CD4-positive, alpha-beta memory T cell (primary cell): ENCODE data around the gene CUEDC1. TPM values are rescaled to one million over a fixed set of nuclear protein-coding genes. Genes with fewer than 3 reads are reported as not detected.
A peak's percentile ranks its signal among the peaks of the same experiment; 100 is the strongest.

Source experiments
- CTCF ChIA-PET: fragments of 350-600 bp; sonication (Branson Sonifier 250); formaldehyde crosslinking; loops from one replicate; lab custom pipeline; 2021; ENCODE audit warnings: inconsistent platforms; ENCODE audit not compliant: partially characterized antibody; lab: Charles Lee
- POLR2A ChIA-PET: fragments of 350-600 bp; sonication (Branson Sonifier 250); formaldehyde crosslinking; loops from one replicate; lab custom pipeline; 2021; ENCODE audit not compliant: partially characterized antibody; lab: Charles Lee
- DNase-seq, 5 donors: peaks; one replicate each; pipeline versions ENCODE4 v3.0.0 to v3.0.0-alpha.2; 2020 to 2022; ENCODE audit warnings: mixed read lengths in 1 of 5
- H3K27ac ChIP-seq: one replicate; pipeline ENCODE4 v1.7.0; 2013; ENCODE audit warnings: low read depth, low read length
- H3K27me3 ChIP-seq: 2 replicates; pipeline ENCODE4 v1.7.0; 2013; ENCODE audit warnings: mild to moderate bottlenecking, low read length, moderate library complexity; ENCODE audit not compliant: insufficient read depth
- H3K36me3 ChIP-seq: 2 replicates; pipeline ENCODE4 v1.7.0; 2013; ENCODE audit warnings: mild to moderate bottlenecking, low read length, moderate library complexity; ENCODE audit not compliant: insufficient read depth
- H3K4me1 ChIP-seq: 2 replicates; pipeline ENCODE4 v1.7.0; 2013; ENCODE audit warnings: mild to moderate bottlenecking, low read length, moderate library complexity; ENCODE audit not compliant: insufficient read depth
- H3K4me3 ChIP-seq, 2 donors: one replicate each; pipeline ENCODE4 v1.7.0; 2013; ENCODE audit warnings: low read length in 2 of 2, mild to moderate bottlenecking in 1 of 2
- H3K9me3 ChIP-seq, 2 donors: one replicate each; pipeline ENCODE4 v1.7.0; 2013; ENCODE audit warnings: low read length in 2 of 2, control low read depth in 1 of 2; ENCODE audit not compliant: control insufficient read depth in 1 of 2
- H3K27ac Mint-ChIP-seq, 7 donors: one replicate each; pipeline ENCODE4 v1.8.0; 2020 to 2021; ENCODE audit warnings: mixed read lengths in 7 of 7, mild to moderate bottlenecking in 6 of 7, inconsistent platforms in 3 of 7, moderate library complexity in 3 of 7
- H3K27me3 Mint-ChIP-seq, 2 donors: one replicate each; pipeline ENCODE4 v1.8.0; 2020 to 2021; ENCODE audit warnings: mixed read lengths in 2 of 2
- H3K36me3 Mint-ChIP-seq, 2 donors: one replicate each; pipeline ENCODE4 v1.8.0; 2020 to 2021; ENCODE audit warnings: mixed read lengths in 2 of 2, inconsistent platforms in 1 of 2, mild to moderate bottlenecking in 1 of 2
- H3K4me1 Mint-ChIP-seq, 4 donors: one replicate each; pipeline ENCODE4 v1.8.0; 2020 to 2021; ENCODE audit warnings: mixed read lengths in 4 of 4, mild to moderate bottlenecking in 1 of 4
- H3K4me3 Mint-ChIP-seq, 8 donors: one replicate each; pipeline ENCODE4 v1.8.0; 2020 to 2021; ENCODE audit warnings: mixed read lengths in 8 of 8, mild to moderate bottlenecking in 7 of 8, moderate library complexity in 6 of 8, inconsistent platforms in 3 of 8
- H3K9me3 Mint-ChIP-seq, 8 donors: one replicate each; pipeline ENCODE4 v1.8.0; 2020 to 2021; ENCODE audit warnings: mixed read lengths in 8 of 8, mild to moderate bottlenecking in 5 of 8, inconsistent platforms in 3 of 8, moderate library complexity in 1 of 8
- intact Hi-C: fragments of 100-400 bp; cut with micrococcal nuclease; formaldehyde crosslinking; loops from one replicate; pipeline ENCODE4 v1.15.1; 2023
- polyA plus RNA-seq, 2 donors: library from polyadenylated mRNA; unstranded; fragments of 300-500 nt; fragmentation: Illumina TruSeq; gene quantifications; one replicate each; pipeline ENCODE4 v1.2.3, GENCODE V29; 2021
- total RNA-seq, 2 experiments: library from RNA; stranded (reverse); gene quantifications; one replicate each; pipeline ENCODE4 v1.2.3, GENCODE V29; 2021

The CUEDC1 gene
- total and polyA plus RNA-seq, 4 experiments from 2014 or later, result 0.61 to 0.90 TPM; not detected in 2

- H3K36me3 Mint-ChIP-seq, result no peaks in the 10 kb centered on the region
- Histone ChIP-seq H3K36me3 (no peaks in the 10 kb centered on the region), H3K9me3 (no peaks in the 10 kb centered on the region), H3K4me3 (no peak overlapping the region), H3K4me1 (peaks cover 10% of the 10 kb centered on the region), H3K27me3 (no peaks in the 10 kb centered on the region), H3K27ac (no peak overlapping the region)
- H3K4me1 Mint-ChIP-seq, result peaks cover 2 to 13% (median 8%) of the 10 kb centered on the region in 4 donors
- H3K4me3 Mint-ChIP-seq, result no peak overlapping the region
- H3K27me3 Mint-ChIP-seq, result peaks cover 0 to 4% of the 10 kb centered on the region in 2 donors
- no peak overlapping the region for H3K27ac Mint-ChIP-seq
- intact Hi-C loops, result no loop called here
- DNase-seq, result no peak
- peaks cover 0 to 4% (median 0%) of the 10 kb centered on the region in 8 donors for H3K9me3 Mint-ChIP-seq
- ChIA-PET POLR2A (no interaction called here), CTCF (interaction anchor here (1.3 to 3.2 kb wide), 2 partner anchors 10 to 26 kb away, joined by 3 to 10 read pairs; no protein-coding TSS in a partner anchor)
Observed at GRCh38 chr17:57867126-57867525, 88.1 kb downstream of the CUEDC1 start.

GRCh38 chr17:57866723-57867122 lies 88.5 kb downstream of the CUEDC1 start:
- H3K4me3 ChIP-seq, result no peak overlapping the region
- H3K27ac ChIP-seq, result no peak overlapping the region
- no peaks in the 10 kb centered on the region for H3K36me3 ChIP-seq
- no peaks in the 10 kb centered on the region for H3K36me3 Mint-ChIP-seq
- CTCF ChIA-PET, result interaction anchor here (1.3 to 3.2 kb wide), 2 partner anchors 10 to 26 kb away, joined by 3 to 10 read pairs; no protein-coding TSS in a partner anchor
- H3K27ac Mint-ChIP-seq, result no peak overlapping the region
- POLR2A ChIA-PET, result no interaction called here
- H3K9me3 Mint-ChIP-seq, result peaks cover 0 to 4% (median 0%) of the 10 kb centered on the region in 8 donors
- no peaks in the 10 kb centered on the region for H3K9me3 ChIP-seq
- H3K4me1 Mint-ChIP-seq, result peaks cover 2 to 13% (median 8%) of the 10 kb centered on the region in 4 donors
- no peak overlapping the region for H3K4me3 Mint-ChIP-seq
- no peak for DNase-seq
- peaks cover 0 to 4% of the 10 kb centered on the region in 2 donors for H3K27me3 Mint-ChIP-seq
- intact Hi-C loops, result no loop called here
- peaks cover 10% of the 10 kb centered on the region for H3K4me1 ChIP-seq
- no peaks in the 10 kb centered on the region for H3K27me3 ChIP-seq

GRCh38 chr17:57866319-57866718 lies 88.9 kb downstream of the CUEDC1 start:
- Mint-ChIP-seq H3K4me3 (no peak overlapping the region), H3K4me1 (peaks cover 2 to 14% (median 8%) of the 10 kb centered on the region in 4 donors), H3K27ac (peak overlapping the region in 1 of 7 donors; percentile 6), H3K36me3 (no peaks in the 10 kb centered on the region), H3K27me3 (peaks cover 0 to 4% of the 10 kb centered on the region in 2 donors), H3K9me3 (peaks cover 0 to 4% (median 0%) of the 10 kb centered on the region in 8 donors)
- intact Hi-C loops, result no loop called here
- Histone ChIP-seq H3K9me3 (no peaks in the 10 kb centered on the region), H3K4me1 (peaks cover 13% of the 10 kb centered on the region), H3K27me3 (no peaks in the 10 kb centered on the region), H3K27ac (no peak overlapping the region), H3K36me3 (no peaks in the 10 kb centered on the region), H3K4me3 (no peak overlapping the region)
- ChIA-PET POLR2A (no interaction called here), CTCF (interaction anchor here (1.3 to 3.2 kb wide), 2 partner anchors 9 to 27 kb away, joined by 3 to 10 read pairs; no protein-coding TSS in a partner anchor)
- DNase-seq, result no peak

GRCh38 chr17:57864273-57864672 lies 90.9 kb downstream of the CUEDC1 start:
- Mint-ChIP-seq H3K27me3 (peaks cover 2 to 10% of the 10 kb centered on the region in 2 donors), H3K27ac (no peak overlapping the region), H3K4me3 (no peak overlapping the region), H3K36me3 (no peaks in the 10 kb centered on the region), H3K4me1 (peaks cover 11 to 24% (median 20%) of the 10 kb centered on the region in 4 donors), H3K9me3 (peaks cover 0 to 4% (median 0%) of the 10 kb centered on the region in 8 donors)
- intact Hi-C loops, result no loop called here
- no peak overlapping the region for H3K27ac ChIP-seq
- no peaks in the 10 kb centered on the region for H3K27me3 ChIP-seq
- ChIA-PET CTCF (interaction anchor here (13.2 kb wide), 1 partner anchor 134 kb away, joined by 202 read pairs; no protein-coding TSS in a partner anchor), POLR2A (no interaction called here)
- H3K4me1 ChIP-seq, result peaks cover 24% of the 10 kb centered on the region
- no peaks in the 10 kb centered on the region for H3K9me3 ChIP-seq
- DNase-seq, result no peak
- no peak overlapping the region for H3K4me3 ChIP-seq
- no peaks in the 10 kb centered on the region for H3K36me3 ChIP-seq

- POLR2A ChIA-PET, result interaction anchor here (5.1 kb wide), 1 partner anchor 12 kb away, joined by 64 read pairs; the partner anchor contains the start of gene MRPS23
- peak overlapping the region in 1 of 8 donors; percentile 19 for H3K4me3 Mint-ChIP-seq
Observed at GRCh38 chr17:57862694-57863667, 92.2 kb downstream of the CUEDC1 start.

GRCh38 chr17:57861790-57862693 lies 93.2 kb downstream of the CUEDC1 start:
- peaks cover 9 to 20% (median 14%) of the 10 kb centered on the region in 4 donors for H3K4me1 Mint-ChIP-seq
- peaks cover 4 to 8% of the 10 kb centered on the region in 2 donors for H3K27me3 Mint-ChIP-seq
- ChIA-PET POLR2A (interaction anchor here (1.1 to 5.1 kb wide), 2 partner anchors 11 to 13 kb away, joined by 4 to 64 read pairs; partner anchors contain the start of gene MRPS23), CTCF (interaction anchor here (0.7 to 13.2 kb wide), 7 partner anchors 8 to 136 kb away, joined by 3 to 202 read pairs (median 3); partner anchors contain the start of genes CUEDC1 and MRPS23)
- Histone ChIP-seq H3K27ac (no peak overlapping the region), H3K27me3 (no peaks in the 10 kb centered on the region), H3K9me3 (no peaks in the 10 kb centered on the region), H3K4me1 (peaks cover 13% of the 10 kb centered on the region), H3K4me3 (peak overlapping the region in 1 of 2 donors; percentile 66), H3K36me3 (no peaks in the 10 kb centered on the region)
- no peak for DNase-seq
- H3K36me3 Mint-ChIP-seq, result no peaks in the 10 kb centered on the region
- intact Hi-C loops, result no loop called here
- peak overlapping the region in 6 of 8 donors; percentile 15 to 51 (median 28) for H3K4me3 Mint-ChIP-seq
- H3K27ac Mint-ChIP-seq, result no peak overlapping the region
- peaks cover 0 to 4% (median 0%) of the 10 kb centered on the region in 8 donors for H3K9me3 Mint-ChIP-seq

More at GRCh38 chr17:57862694-57863667, 92.2 kb downstream of the CUEDC1 start:
- peaks cover 0 to 4% (median 0%) of the 10 kb centered on the region in 8 donors for H3K9me3 Mint-ChIP-seq
- CTCF ChIA-PET, result interaction anchor here (1.1 to 13.2 kb wide), 2 partner anchors 16 to 135 kb away, joined by 3 to 202 read pairs; no protein-coding TSS in a partner anchor
- H3K9me3 ChIP-seq, result no peaks in the 10 kb centered on the region
- peaks cover 4 to 10% of the 10 kb centered on the region in 2 donors for H3K27me3 Mint-ChIP-seq
- no peak for DNase-seq
- no peak overlapping the region for H3K4me3 ChIP-seq
- H3K27ac Mint-ChIP-seq, result no peak overlapping the region
- peaks cover 11 to 25% (median 19%) of the 10 kb centered on the region in 4 donors for H3K4me1 Mint-ChIP-seq
- H3K36me3 Mint-ChIP-seq, result no peaks in the 10 kb centered on the region
- no peaks in the 10 kb centered on the region for H3K36me3 ChIP-seq
- no peak overlapping the region for H3K27ac ChIP-seq
- intact Hi-C loops, result no loop called here
- no peaks in the 10 kb centered on the region for H3K27me3 ChIP-seq
- peaks cover 19% of the 10 kb centered on the region for H3K4me1 ChIP-seq
